ENCODE measurements around the gene CPXM1. TPM values are rescaled to one million over a fixed set of nuclear protein-coding genes. Genes with fewer than 3 reads are reported as not detected.

Gene CPXM1
- total RNA-seq, 1 experiment from 2014 or later = not detected

DNA sequence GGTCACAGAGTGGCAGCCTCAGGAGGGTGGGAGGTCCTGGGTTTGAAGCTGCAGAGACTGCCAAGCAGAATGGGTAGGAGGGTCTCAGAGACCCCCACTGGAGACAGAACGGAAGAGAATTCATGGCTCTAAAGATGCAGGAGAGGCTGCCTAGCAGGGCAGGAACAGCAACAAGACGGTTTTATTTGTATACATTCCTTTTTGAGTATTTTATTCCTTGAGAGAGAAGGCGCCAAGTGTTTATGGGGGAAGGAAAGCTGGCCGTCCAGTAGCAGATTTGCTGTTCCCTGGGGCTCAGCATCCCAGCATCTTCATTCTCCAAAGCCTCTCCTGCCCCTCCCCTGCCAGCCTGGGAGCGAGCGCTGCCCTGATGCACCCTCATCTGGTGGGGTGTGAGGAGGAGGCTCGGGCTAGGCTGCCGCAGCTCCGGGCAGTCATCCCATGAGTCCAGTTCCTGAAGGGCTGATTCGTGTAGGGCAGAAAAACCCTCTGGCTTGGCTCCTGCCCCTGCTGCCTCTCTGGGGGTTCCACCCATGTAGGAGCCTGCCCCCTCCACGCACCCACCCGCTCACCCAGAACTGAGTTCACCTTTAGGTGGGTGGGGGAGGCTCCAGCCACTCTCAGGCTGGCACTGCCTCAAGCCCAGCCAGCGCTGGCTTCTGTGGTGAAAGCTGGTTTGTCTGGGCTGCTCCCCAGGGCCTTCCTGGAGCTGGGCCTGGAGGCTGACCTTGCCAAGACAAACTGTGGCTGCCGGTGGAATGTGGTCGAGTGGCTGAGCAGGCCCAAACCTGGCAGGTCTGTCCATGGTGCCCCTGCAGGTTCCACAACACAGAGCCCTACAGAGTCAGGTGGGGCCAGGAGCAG is 32.4 kb downstream of the CPXM1 start:
- peak; percentile 54 for DNase-seq (ENCODE audit: low spot score)

DNA sequence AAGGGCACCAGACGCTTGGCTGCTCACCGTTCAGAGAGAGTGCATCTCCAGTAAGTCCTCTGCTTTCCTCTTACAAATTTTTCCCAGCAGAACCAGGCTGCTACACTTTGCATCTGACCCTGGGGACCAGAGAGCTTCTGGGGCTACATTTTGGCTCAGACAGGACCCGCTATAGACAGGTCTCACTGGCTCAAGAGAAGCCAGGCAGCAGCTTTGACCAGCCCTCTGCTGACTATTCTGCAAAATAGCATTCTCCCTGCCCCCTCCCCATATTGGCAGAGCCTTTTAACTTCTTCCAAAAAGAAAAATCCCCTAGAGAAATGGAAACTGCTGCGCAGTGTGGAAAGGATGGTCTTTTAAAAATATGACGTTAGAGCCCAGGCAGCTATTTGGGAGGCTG is 37.2 kb downstream of the CPXM1 start:
- no peak for DNase-seq (ENCODE audit: low spot score)

DNA sequence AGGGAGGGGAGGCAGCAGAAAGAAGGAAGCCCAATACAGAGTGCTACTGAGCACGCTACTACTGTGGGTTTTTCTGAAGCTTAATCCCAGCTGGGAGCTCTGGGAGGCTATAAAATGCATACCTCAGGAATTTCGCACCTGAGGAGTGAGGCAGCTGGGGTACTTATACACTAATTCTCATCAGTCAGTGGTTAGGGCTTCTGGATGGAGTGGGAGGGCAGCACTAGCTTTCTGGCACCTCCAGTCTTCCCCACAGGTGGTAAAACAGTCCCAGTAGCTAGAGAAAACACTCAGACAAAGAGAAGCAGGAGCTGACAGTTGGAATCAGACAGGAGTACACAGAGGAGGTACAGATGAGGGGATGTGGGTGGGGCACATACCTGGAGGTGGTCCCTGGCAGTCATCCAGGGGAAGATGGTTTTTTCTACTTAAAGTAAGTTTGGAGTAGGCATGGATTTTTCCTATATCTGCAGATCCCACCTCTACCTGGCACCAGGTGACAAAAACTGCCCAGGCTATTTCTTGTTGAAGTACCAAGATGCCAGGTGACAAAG is 37.8 kb downstream of the CPXM1 start:
- no peak for DNase-seq (ENCODE audit: low spot score)

DNA sequence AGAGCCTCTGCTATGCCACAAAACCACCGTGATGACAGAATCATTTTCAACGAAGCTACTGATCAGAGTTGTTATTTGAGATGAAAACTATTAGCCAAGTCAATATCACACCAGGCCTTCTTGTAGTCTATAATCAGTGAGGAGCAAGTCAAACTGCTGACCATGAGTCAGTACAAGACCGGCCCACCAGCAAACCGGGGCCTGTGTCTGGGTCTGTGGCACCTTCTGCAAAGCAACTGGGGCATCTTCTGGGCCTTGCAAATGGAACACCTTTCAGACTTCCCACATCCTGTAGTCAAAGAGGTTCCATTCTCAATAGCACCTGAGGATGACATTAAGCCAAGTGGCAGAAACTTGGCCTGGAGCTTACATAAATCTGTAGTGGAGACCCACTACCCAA is 38.5 kb downstream of the CPXM1 start:
- no peak for DNase-seq (ENCODE audit: low spot score)

DNA sequence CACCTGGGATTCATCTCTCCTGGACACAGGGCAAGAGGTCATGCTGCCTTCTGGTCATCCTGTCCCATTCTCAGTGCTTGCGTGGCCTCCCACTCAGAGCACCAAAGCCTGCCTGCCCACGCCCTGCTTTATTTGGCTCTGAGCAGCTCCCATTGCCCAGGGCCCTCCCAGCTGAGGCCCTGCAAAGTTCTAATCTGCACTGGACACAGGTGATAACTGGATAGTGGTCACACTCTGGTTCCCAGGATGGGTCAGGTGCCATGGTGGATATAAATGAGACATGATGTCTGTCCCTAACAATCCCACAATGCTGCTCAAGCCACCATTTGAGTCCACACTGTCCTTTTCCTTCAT is 39.5 kb downstream of the CPXM1 start:
- no peak for DNase-seq (ENCODE audit: low spot score)

DNA sequence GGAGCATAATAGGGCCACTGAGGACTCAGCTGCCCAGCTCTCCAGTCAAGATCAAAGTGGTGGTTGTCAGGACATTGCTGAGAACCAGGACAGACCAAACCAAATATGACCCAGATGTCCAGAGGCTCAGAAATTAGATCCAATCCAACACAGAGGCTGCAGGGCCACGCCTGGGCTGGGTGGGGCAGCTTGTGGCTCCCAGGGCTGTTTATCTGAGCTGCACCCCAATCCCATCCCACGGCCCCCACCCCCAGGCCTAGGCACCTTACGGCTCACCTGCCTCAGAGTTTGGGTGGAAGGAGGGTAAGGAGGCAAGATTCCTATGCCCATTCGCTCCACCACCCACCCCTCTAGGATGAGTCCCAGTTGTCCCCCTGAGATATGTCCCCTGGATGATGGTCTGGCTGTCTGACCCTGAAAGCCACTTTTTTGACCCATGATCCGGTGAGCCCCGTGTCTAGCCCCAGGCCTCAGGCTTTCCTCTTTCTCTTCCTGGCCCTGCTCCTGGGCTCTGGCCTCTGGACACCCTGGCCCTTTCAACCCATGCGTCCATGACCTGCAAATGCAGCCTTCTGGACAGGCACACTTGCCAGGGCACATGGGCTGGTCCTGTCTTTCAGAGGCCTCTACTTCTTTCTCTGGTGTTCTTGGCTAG is 40.0 kb downstream of the CPXM1 start:
- no peak for DNase-seq (ENCODE audit: low spot score)

DNA sequence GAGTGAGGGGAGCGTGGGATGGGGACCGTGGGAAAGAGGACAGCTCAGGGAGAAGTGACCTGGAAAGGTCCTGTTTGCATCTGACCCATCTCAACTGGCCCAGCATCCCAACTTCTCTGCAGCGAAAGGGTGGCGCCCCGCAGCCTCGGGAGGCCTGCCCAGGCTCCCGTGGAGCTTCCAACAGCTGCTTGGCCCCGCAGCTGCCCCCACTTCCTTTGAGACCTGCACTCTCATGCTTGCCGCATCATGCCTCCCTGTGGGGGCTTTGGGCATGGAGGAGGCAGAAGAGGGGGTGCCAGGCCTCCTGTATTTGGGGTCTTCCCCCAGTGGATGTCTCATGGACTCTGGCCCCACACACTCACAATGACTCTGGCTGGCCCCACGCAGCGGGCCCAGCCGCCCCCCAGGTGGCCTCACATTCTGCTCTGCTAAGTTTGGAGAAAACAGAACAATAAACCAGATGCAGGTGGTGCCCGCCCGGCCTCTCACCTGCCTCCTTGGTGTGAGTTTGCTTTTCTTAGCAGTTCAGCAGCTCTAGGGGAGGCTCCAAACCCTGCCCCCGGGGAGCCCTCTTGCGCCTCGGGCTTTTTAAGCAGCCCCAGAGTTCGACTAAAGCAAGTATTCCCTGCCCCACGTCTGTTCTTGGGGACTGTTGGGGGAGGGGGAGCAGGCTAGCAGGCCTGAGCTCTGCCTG is 40.7 kb downstream of the CPXM1 start:
- DNase-seq (ENCODE audit: low spot score) = no peak

DNA sequence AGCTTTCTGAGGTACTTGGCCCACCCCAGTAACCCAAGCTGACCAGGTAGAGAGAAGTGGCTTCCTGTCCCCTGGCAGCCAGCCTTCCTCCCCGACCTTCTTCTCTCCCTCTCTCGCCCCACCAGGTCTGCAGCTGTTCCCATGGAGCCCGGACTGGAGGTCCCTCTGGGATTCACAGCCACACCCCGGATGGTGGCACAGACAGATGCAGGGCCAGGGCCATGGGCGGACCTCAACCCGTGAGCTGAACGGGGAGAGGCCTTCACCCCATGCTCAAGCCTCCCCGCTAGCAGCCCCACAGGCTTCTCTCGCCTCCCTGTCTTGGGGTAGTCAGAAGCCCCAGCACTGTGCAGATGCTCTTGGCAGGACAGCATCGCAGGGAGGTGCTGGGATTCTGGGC is 41.3 kb downstream of the CPXM1 start:
- no peak for DNase-seq (ENCODE audit: low spot score)

DNA sequence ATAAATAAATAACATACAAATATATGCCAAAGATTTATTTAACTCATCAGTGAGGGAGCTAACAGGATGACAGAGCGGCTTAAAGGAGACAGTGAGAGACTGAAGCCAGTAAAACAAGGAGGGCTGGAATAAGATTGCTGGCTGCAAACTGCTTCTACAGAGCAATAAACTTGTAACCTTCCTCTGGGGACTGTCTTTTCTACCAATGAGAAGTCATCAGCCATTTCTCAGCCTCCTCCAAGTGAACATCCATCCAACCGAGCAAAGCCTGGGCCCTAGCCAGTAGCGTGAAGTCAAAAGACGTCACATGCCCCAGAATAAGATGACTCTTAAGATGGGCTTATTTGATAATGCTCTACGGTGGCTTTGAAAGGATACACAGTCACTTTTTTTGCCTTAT is 42.5 kb downstream of the CPXM1 start:
- DNase-seq (ENCODE audit: low spot score) = no peak

DNA sequence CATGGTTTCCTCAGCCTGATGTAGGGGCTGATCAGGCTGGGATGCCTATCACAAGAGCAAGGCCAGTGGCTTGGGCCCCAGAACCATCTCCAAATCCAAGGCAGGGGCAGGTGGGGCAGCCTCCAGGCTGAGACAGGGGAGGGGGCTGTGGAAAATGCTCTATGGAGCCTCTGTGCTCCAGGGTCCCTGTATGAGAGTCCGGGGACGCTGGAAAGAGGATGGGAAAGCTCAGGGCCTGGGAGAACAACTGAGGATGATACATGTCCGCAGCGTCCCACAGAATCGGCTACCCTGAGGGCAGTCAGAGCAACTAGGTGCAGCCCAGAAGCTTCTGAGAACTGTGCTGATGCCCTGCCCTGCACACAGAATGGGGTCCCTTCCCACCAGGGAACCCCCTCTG is 43.4 kb downstream of the CPXM1 start:
- no peak for DNase-seq (ENCODE audit: low spot score)

DNA sequence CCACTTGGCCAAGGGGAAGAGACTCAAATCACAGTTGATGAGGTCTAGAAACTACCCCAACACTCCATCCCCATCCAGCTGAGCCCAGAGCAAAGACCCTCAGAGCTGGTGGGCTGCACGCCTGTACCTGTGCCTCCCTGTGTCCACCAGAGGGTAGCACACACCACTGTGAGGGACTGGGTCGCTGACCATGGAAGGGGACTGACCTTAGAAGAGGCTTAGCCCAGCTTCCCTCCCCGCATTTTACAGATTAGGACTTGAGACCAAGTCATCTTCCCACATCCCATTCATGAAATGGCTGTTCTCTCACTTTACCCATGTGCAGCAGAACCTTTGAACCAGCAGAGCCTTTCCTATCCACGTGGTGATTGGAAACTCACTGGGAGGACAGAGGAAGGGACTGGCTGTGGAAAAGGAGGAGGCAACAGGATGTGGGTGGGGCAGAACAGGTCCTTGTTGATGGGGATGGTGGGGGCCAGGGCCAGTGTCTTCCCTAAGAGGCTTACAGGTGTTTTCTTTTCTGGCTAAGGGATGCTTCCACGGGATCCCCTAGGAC is 44.3 kb downstream of the CPXM1 start:
- peak; percentile 28 for DNase-seq (ENCODE audit: low spot score)

DNA sequence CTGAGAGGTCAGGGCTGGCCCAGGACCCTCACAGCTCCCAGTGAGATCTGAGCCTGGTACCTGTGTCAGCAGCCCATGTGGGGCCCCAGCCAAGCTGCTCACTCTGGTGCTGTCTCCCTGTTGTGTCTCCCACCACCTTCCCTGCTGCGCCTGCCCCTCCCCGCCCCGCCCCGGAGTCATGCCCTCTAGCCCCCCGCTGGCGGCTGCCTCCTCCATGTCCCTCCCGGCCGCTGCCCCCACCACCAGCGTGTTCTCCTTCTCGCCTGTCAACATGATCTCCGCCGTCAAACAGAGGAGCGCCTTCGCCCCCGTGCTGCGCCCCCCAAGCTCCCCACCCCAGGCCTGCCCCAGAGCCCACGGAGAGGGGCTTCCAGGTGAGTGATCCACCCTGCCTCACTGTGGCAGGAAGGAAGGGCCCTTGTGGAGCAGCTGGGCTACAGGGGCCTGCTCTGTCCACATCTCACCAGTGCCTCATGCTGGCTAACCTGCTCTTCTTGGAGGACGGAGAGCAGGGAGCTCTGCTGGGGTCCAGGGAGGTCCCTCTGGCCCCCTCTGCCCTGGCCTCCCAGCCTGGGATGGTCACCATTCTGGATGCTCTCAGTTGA is 44.9 kb downstream of the CPXM1 start:
- DNase-seq (ENCODE audit: low spot score) = no peak

DNA sequence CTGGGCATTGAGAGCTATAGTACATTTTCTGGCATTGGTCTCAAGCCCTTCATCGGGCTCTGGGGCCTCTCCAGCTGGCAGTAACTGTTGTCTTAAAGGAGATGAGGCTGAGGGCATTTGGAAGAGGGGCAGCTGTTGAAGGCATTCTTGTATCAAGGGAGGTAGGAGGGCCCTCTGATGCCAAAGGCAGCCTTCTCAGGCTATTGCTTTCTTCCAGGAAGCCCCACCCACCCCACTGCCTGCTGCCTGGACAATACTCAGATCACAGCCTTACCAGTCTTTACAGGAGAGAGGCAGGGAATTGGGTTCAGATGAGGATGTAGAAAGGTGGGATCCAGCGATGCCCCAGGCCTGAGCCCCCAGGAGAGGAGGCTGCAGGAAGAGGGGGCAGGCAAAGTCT is 46.0 kb downstream of the CPXM1 start:
- no peak for DNase-seq (ENCODE audit: low spot score)

DNA sequence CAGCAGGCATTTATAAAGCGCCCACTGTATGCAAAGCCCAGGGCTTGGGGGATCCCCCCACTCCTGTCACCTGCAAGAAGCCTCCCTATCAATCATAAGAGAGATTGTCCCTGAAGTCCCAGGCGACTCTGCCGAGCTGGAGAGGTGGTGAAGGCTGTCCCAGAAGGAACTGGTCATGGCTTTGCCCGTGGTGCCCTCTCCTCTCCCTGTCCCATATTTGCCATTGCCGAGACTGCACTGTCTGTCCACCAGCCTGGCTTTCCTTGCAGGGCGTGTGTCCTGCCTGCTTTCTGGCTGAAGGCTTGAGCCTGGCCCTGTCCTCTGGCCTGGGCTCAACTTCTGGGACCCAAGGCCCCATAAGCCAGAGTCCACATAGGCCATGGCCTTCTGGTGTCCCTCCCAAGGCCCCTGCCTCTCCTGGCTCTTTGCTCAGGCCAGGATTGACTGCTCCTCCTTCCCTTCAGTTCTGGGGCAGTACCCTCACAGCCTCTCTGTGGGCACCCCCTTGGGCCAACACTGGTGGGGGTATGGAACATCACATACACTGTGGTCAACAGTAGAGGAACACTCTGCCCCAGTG is 46.9 kb downstream of the CPXM1 start:
- DNase-seq (ENCODE audit: low spot score) = no peak

DNA sequence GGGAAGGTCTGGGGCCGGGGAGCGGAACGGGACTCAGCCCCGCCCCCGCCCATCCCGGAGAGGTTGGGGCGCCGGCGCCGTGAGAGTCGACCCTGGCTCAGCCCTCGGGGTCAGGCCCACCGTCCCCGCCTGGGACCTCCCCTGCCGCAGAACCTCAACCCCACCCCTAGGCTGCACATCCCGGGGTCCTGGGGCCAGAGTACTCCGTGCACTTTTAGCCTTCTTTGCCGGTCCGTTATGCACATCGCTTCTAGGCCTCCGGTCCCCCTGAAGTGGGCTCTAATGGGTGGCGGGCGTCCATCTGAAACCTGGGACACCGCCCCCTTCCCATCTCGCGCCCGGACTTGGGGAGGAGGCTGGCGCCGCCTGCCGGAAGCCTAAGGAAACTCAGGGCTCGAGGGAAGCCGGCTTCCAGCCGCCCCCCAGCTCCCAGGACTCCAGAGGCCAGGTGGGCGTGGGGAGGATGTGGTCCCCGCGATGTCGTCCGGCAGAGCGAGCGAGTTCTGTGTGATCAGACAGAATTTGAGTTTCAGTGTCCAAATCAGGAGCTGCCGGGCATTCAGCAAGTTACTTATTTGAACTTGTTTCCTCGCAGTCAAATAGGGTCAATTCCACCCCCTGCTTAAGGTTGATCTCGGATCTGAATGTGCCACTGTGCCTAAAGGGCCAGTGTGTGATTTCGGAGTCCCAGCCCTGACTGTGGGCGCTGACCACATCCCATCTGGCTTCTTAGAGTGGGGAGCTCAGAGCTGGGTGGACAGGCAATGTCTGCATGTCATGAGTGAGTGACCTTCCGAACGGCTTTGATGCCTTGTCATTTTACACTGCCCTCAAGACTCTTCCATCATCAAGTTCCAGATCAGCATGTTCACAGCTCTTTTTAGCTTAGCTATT is 47.6 kb downstream of the CPXM1 start:
- DNase-seq (ENCODE audit: low spot score) = peak; percentile 28

DNA sequence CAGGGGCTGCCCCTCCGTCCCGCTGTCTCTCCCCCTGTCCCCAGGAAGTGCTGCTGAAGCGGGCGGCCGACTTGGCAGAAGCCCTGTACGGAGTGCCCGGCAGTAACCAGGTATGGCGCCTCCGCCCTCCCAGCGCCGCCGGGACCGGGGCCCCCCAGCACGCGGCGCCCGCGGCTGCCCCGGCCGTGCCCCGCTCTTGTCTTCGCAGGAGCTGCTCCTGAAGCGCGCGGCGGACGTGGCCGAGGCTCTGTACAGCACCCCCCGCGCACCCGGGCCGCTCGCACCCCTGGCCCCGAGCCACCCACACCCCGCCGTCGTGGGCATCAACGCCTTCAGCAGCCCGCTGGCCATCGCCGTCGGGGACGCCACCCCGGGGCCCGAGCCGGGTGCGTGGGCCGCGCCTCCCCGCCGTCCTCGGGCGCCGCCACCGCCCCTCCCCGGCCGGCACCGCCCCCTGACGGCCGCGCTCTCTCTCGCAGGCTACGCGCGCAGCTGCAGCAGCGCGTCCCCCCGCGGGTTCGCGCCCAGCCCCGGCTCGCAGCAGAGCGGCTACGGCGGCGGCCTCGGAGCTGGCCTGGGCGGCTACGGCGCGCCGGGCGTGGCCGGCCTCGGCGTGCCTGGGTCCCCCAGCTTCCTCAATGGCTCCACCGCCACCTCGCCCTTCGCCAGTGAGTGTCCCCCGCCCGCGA is 48.4 kb downstream of the CPXM1 start:
- no peak for DNase-seq (ENCODE audit: low spot score)

DNA sequence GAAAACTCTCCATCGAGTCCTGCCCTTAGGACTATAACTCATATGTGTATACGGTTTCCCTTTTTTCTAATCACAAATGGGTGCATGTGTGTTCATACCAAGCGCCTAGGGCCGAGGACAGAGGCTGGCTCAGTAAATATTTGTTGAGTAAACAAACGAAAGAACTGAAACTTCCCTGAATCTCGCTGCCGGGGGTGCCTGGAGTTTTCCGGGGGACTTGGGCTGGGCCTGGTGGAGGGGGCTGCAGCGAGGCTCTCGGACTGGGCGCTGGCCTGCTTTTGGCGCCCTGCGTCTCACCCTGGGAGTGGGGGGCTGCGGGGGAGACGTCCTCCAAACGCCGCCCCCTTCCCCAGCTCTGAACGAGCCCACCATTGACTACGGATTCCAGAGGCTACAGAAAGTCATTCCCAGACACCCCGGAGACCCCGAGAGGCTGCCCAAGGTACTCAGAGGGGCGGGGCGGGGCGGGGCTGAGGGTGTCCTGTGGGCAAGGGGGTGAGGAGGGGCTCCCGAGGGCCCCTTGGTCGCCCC is 49.0 kb downstream of the CPXM1 start:
- no peak for DNase-seq (ENCODE audit: low spot score)

DNA sequence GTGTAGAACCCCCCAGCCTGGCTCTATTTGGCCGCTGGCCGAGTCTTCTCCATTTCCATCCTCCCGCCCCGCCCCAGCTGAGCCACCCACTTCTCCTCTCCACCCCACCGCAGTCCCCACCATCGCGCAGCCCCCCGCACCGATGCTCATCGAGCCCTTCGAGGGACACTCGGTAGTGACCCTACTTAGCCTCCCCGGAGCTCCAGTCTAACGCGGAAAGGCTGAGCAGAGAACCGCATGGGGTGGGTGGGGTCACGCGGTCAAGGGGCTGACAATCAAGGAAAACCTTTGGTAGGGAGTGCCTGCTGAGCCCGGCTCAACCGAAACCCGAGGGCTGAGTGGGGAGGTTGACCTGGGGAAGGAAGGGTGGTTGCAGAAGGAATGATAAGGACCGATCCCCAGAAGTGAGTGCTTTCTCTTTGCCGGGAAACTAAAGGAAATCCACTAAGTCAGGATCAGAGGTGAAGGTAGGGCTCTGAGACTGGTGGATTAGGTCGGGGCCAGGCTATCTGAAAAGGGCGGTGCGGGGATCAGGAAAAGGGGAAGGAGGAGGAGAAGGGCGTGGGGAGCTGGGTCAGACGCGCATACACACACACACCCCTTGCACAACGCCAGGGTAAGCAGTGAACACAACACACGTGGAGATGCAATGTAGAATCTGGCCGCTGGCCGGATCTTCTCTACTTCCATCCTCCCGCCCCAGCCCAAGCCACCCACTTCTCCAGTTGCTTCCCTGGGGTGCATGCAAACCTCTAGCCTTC is 49.8 kb downstream of the CPXM1 start:
- peak; percentile 30 for DNase-seq (ENCODE audit: low spot score)

All from HT-29 (cell line).